Spleen (tissue), 7 donors: ENCODE results near the gene ADGRB2.

ENCODE experiments used
- CTCF ChIP-seq, 11 experiments: fragments of 200-600 bp in 7 of 11; fragments of 450-650 bp in 4 of 11; sonication (generic) in 4 of 11; IDR thresholded peaks in 8 of 11; conservative IDR thresholded peaks in 3 of 11; 1 replicate in 7 of 11; 2 replicates in 4 of 11; pipeline versions ENCODE4 v1.4.0 to v1.8.0; 2016 to 2021; ENCODE audit warnings: antibody characterized with exemption in 11 of 11, inconsistent platforms in 4 of 11, mild to moderate bottlenecking in 1 of 11
- POLR2A ChIP-seq, 3 donors: fragments of 450-650 bp; IDR thresholded peaks; one replicate each; pipeline ENCODE4 v1.5.1; 2017; ENCODE audit warnings: antibody characterized with exemption in 3 of 3, mild to moderate bottlenecking in 1 of 3
- donor health status: DM: no; HTN: no; CAD: no; lungs with moderate emphysema.
- donor health status: DM: no; HTN: no; CAD: no.
- donor health status: DM: no; HTN: no; CAD: no.

- TF ChIP-seq POLR2A (IDR thresholded peaks at IDR 0.05) (no peak), CTCF (IDR thresholded peaks at IDR 0.05 in 8 of 11, conservative IDR thresholded peaks at IDR 0.05 in 3 of 11) (no peak)
Observed at GRCh38 chr1:31767225-31767624, 3.1 kb upstream of the ADGRB2 start.
